ENCODE results near the gene H6PD.

GRCh38 chr1:9284061-9284460 is 49.5 kb downstream of the H6PD start:
- TF ChIP-seq CTCF (IDR thresholded peaks at IDR 0.05; ENCODE audit: insufficient read depth, low read length) (no peak), REST (IDR thresholded peaks at IDR 0.05; ENCODE audit: insufficient replicate concordance, low read depth) (no peak), GABPA (IDR thresholded peaks at IDR 0.05; ENCODE audit: low read depth) (no peak), POLR2AphosphoS5 (IDR thresholded peaks at IDR 0.05; ENCODE audit: low read depth) (no peak)
